Thyroid gland (tissue), 4 donors: ENCODE results near the gene BLNK.

Experiments
- CTCF ChIP-seq, 6 experiments: fragments of 200-600 bp in 3 of 6; fragments of 450-650 bp in 3 of 6; sonication (generic) in 3 of 6; IDR thresholded peaks; one replicate each; pipeline ENCODE4 v1.5.1; 2016 to 2019; ENCODE audit warnings: antibody characterized with exemption in 6 of 6, mild to moderate bottlenecking in 2 of 6, inconsistent platforms in 1 of 6, moderate library complexity in 1 of 6
- POLR2A ChIP-seq, 2 donors: fragments of 450-650 bp; IDR thresholded peaks; one replicate each; pipeline ENCODE4 v1.6.1; 2017; ENCODE audit warnings: antibody characterized with exemption in 2 of 2, mild to moderate bottlenecking in 2 of 2, moderate library complexity in 1 of 2

- TF ChIP-seq CTCF (IDR thresholded peaks at IDR 0.05) (no peak), POLR2A (IDR thresholded peaks at IDR 0.05) (no peak)
Measured at GRCh38 chr10:96188916-96189315, 82.5 kb downstream of the BLNK start.
